HG03354 (cell line): ENCODE results near the gene RAD51B.

Source experiments
- ATAC-seq: cut with Tn5 transposase; IDR thresholded peaks from one replicate; pipeline ENCODE4 v1.9.1; 2021; ENCODE audit warnings: mild to moderate bottlenecking; ENCODE audit not compliant: unreplicated experiment, poor library complexity, severe bottlenecking

RAD51B gene

DNA sequence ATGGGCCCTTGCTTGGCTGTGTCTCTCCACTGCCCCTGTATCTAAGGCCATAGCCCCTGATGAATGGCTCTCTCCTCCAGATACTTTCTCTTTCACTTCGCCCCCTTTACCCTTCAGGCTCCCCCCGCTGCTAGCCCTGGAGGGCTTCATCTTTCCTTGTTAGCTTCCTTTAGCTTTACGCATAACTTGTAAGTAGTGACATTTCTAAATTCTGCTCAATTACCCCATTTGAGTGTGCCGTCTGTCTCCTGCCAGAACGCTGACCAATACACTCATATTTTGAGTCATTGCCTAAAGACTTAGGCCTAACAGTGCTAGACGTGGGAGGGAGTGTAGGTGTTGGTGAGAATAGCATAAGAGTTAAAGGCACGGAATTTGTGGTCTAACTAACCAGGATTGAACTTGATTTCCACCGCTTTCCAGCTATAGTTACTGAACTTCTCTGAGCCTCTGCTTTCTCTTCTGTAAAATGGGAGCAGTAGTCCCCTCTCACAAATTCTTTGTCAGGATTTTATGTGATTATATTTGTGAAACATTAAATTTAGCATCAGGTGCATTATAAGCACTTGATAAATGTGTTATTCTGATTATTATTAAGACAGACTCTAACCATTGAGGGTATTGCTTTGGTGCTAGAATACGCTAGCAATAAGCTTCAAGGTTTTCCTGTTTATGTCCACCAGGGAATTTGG, 844.0 kb downstream of the RAD51B start:
- ATAC-seq = peak; percentile 86

DNA sequence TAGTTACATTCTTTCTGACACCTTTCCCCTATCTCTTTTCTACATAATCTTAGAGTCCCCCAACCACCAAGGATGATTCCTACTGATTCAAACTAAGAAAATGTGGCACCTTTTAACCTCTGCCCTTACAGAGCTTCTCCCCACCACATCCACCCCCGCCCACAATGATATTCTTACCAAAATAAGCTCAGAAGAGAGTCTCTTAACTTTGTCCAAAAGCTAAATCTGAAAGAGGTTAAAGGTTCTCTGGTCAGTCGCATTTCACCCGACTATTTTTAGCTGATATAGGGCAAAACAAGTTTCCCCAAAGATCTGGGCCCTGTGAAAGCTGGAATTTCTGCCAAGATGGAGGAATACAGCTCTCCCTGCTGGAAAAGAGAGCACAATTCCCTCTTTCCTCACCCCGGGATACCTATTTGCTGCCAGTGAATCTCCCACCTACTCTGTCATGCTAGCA, 844.7 kb downstream of the RAD51B start:
- no peak for ATAC-seq

DNA sequence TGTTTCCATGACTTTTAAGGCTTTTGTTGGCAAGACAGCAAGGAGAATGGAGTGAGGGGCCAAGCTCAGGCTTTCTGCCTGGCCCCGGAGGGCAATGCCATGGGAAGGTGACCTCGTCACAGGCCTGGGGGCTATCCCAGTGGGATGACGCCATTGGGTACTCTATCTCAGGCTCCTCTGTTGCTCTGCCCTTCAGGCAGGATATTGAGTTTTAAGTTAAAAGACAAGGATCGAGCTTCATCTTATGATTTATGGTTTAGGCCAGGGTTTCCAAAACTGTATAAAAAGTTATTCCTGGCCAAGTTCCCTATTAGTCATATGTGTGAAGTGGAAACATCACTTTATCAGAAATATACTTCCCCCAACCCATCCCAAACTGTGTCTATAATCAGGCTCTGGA, 845.6 kb downstream of the RAD51B start:
- no peak for ATAC-seq

DNA sequence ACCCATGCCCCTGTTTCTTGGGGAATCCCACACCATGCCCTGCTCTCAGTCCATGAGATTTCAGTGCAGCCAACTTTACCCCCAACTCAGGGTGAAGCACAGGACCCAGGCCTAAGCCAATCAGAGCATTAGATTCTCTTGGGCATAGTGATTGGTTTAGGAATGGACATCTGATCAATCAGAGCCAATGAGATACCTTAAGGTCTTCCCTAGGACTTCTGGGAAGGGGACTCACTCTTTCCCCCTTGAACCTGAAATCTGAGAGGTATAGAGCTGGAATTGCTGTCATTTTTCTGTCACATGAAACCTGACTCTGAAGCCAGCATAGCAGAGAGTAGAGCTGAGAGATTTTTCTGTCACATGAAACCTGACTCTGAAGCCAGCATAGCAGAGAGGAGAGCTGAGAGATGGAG, 846.2 kb downstream of the RAD51B start:
- no peak for ATAC-seq

DNA sequence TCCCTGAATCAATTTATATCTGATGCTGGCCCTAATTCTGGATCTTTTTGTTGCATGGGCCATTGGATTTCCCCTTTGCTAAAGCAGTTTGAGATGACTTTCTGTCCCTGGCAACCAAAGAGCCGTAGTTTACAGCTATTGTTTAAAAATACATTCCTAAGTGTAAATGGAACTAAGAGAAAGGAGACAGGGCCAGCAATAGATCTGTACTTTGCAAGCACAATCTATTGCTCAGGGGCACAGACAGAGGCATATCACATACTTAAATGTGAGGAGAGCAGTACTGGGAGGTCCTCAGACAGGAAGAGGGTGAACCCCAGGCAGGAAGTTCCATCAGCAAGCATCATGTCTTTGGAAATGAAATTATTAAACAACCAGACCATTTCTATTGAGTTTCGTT, 846.7 kb downstream of the RAD51B start:
- no peak for ATAC-seq

DNA sequence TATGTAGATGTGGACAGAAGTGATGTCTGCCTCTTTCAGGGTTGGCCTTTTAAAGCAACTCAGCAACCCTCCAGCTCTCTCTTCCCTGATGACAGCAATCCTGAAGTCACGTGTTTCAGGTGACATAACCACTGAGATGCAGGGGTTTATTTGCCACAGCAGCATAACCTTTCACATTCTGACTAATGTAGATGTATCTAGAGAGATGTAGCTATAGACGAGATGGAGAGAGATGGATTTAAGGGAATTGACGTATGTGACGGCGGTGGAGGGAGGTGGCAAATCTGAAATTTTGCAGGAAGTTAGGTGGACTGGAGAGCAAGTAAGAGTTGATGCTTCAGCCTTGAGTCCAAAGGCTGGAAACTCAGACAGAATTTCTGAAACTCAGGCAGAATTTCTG, 847.3 kb downstream of the RAD51B start:
- no peak for ATAC-seq

DNA sequence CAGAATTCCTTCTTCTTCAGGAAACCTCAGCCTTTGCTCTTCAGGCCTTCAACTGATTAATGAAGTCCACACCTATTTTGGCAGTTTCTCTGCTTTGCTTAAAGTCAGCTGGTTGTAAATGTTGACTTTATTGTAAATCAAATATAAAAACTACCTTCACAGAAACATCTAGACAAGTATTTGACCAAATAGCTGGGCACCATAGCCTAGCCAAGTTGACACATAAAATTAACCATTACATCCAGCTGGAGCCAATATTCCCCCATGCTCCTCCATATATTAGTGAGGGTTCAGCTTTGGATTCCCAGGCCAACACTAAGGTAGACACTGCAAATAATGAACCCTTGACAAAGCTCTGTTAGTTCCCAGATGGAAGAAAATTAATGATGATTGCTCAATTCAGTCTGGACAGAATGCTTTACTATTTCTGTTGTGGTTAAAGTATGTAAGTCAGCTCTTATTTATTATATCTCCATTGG, 847.8 kb downstream of the RAD51B start:
- no peak for ATAC-seq

DNA sequence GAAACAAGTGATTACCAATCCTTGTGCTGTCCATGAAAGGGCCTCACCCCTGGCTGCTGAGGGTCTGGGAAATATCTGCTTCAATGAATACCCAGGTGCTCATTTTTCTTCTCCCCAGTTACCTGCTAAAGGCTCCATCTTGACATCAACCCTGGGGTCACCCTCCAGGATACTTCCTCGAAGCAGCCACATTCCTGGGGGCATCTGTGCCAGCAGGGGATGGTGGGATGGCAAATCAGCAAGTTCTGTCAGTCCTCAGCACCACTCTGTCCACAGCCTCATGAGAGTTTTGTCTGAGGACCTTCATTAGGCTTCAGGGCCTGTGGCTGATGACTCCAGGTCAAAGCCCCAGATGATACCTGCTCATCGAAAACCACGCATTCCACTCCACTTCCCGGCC, 848.4 kb downstream of the RAD51B start:
- ATAC-seq = no peak

DNA sequence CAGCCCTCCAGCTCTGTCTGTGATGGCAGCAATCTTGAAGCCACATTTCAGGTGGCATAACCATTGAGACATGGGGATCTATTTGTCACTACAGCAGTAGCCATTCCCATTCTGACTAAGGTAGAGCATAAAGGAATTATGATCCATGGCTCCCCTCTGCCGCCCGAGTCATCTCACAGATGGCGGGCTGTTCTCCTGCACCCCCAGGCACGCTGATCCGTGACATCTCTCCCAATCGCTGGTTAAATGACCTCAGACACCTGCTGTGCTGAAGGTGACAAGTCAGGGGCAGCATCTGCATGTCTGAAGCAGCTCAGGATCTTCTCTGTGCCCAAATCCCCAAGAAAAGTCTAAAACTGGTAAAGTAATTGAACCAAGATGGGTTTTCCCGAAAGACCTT, 849.0 kb downstream of the RAD51B start:
- ATAC-seq = no peak

DNA sequence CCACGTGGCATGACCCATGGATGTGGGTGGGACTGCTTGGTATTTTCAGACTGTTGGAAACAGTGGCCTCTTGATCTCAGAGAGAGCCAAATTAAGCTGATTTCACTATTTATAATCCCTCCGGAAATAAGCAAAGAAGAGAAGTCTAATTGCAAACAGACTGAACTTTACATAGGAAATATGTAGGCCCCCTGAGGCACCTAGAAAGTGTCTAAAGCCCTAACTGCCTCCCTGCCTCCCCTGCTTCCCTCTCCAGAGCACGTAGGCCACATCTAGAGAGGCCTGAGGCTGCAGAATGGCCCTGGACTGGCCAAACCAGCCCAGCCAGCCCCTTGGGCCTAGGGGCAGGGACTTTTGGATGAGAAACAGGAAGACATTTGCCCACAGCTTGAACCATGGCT, 849.5 kb downstream of the RAD51B start:
- ATAC-seq = no peak

DNA sequence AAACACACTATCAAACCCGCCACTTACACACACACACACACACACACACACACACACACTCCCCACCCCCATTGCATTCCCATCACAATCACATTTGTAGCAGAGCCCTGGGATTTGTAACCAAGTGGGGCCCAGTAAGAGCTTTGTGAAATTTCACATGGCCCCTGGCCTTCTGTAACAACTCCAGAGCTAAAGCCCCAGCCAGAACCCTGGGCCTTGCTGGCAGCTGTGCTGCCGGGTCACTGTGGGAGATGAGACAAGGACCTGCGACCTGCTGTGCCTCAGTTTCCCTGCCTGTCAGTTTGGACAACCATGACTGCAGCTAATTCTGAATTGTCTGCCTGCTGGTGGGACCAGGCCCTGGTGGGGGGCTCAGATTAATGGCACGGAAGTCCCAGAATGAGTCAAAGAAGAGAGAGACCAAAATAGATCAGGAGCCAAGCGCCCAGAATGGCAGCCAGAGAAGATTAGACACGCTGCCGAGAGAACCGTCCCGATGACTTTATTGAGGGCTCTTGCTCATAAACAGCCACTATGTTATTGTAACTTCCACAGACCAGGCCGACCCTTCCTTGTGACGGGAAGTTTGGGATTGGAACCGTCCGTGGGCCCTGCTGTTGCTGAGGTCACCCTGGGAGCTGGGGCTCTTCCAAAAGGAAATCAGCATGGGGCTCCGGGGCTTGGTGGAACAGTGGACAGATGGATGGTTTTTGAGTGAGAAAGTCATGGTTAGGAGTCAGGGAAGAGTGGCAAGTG, 850.2 kb downstream of the RAD51B start:
- no peak for ATAC-seq

DNA sequence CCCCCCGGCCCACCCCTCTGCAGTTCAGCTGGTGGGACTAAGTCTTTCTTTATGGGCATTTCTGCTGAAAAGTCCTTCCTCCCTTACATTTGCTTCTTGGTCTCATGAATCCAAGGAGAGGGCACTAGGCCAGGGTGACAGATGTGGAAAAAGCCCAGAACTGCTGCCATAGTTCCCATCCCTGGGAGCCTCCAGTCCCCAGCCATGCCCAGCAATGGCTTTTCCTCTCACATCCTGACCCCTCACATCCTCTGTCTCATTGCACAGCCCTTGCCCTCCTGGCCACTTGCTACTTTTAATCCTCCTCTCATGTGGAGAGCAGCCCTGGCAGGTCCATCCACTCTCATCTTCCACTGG, 850.8 kb downstream of the RAD51B start:
- ATAC-seq = no peak

DNA sequence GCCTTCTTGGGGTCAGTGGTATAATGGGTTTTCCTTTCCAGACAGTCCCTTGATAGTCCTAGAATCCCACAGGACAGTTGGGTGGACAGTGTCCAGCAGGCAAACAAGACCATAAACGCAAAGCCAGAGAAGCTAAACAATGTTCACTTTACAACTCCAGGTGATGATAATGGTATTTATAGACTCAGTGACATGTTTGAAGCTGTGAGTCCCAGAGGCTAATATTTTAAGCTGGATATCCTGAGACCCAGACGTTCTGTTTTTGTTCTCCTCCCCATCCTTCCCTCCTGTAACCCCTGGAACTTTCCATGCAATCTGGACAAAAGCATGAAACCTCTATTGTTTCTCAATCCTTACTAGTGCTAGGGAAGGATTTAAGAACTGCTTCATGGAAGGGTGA, 852.3 kb downstream of the RAD51B start:
- no peak for ATAC-seq

DNA sequence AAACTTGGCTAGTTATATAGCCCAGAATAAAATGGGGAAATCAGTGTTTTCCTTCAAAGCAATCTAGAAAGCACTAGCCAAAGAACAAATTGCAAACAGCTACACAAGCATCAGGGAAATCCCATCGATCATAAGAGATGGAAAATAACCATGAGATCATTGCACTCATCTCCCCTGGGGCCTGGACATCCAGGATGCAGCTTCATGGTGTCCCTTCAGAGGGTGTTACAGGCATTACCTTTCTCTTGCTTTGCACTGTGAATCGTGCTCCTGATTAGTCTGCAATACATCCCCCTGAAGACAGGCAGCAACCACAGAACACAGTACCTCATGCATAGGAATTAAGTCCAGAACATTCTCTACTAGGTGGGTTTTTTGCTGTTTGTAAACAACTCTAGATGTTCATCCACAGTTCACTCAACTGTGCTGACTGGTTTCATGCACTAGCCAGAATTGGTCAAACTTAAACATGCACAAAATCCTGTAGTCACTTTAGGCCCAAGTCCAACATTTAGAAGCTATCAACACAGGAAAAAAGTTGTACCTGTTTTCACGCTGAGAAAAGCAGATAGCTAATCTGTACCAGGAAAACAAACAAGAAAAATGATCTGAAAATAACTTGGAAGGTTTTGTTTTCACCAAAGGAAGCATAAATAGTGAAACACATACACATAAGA, 853.2 kb downstream of the RAD51B start:
- no peak for ATAC-seq

DNA sequence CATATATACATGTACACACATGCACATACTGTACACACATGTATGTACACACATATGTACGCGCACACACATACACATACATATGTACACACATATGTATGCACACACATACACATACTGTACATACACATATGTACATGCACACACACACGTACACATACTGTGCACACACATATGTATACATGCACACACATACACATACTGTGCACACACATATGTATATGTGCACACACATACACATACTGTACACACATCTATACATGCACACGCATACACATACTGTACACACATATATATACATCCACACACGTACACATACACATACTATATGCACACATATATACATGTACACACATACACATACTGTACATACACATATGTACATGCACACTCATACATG, 853.9 kb downstream of the RAD51B start:
- ATAC-seq = no peak

DNA sequence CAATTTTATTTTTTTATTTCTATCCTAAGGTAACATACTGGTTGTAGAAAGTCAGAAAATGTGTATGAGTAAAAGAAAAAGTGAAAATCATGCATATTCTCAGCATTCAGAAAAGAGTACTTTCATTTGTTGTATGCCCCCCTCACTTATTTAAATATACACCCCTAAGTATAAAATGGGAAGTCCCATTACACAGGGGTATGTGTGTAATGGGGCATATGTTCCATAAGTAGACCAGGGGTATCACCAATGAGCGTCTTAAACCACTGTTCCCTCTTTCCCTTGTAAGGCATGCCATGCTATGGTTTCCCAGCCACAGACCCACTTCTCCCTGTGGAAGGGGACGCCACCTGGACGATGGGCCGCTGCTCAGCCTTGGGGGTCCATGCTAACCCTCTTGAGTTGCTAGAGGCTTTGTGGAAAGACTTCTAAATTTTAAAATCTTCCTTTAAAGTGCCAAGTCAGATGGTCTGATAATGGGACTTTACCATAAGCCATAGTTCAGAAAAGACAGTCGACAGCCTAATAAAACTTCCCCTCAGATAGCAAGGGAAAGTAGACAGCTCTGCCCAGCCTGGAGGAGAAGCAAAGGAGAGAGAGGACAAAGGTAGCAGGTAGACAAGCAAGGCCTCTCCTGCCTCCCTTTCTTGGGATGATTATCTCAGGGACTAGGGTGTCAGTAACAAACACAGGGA, 855.1 kb downstream of the RAD51B start:
- ATAC-seq = no peak

DNA sequence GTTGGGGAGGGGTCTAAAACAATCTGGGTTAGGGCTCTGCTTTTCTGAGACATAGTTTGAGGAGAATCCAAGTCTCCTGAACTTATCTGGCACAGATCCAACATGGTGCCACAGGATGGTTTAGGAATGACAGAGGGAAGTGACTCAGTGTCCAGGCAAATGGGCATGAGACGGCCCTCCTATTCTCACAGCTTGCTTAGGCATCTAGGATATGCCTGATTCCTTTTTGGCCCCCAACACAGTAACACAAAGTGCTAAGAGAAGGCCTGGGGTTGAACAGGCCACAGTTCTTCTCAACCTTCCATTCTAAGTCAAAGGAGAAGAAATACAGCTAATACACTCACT, 855.6 kb downstream of the RAD51B start:
- no peak for ATAC-seq

DNA sequence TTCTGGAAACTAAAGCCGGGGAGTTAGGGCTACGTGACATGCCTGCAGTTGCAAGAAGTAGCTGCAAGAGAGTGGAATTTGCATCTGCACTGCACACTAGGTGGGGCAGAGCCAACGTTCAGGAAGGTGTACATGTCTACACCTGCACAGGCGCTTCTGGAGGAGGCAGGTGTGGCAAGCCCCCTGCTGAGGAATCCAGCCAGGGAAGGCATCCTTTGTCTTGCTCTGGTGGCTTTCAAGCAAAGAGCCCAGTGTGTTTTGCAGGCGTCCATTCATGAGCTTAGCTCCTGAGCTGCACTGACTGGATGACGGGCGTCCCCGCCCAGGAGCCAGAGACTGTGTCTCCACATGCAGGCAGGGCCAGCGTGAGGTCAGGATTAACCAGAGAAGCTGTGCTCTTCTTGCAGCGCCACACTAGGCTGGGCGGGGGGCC, 856.9 kb downstream of the RAD51B start:
- no peak for ATAC-seq

DNA sequence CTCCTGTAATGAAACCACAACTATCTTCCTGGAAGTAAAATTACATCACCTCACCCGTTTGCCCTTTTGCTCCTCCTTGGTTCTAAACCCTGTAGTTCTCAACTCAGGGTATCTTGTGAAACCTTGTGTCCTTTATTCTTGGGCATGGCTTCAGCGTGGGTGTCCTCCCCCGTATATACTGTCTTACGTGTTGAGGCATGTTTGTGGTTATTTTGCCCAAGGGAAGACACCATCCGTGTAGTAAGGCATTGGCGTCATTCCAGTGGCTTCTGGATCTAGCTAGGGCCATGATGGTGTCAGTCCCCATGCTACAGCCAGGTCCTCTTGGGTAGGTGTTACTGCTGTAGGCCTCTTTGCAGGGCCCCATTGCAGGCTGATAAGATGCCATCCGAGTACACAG, 857.9 kb downstream of the RAD51B start:
- ATAC-seq = no peak

DNA sequence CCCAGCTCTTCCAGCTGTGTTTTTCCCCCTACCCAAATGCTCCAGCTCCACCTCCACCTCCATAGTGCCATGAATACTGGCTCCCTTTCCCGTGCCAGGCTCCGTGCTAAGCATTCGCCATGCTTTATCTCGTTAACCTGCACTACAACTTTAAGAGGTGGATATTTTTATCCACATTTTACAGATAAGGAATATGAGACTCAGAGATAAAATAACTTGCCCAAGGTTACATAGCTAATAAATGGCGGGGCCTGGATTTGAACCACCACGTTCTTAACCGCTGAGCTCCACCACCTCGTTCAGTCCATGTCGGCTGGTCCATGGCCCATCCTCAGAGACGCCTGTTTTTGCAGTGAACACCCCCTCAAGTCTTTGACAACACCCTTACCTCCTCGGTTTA, 858.3 kb downstream of the RAD51B start:
- ATAC-seq = no peak
